Measurements from ENCODE around the gene SIRT4. TPM values are rescaled to one million over a fixed set of nuclear protein-coding genes. Genes with fewer than 3 reads are reported as not detected.

Gene SIRT4
- total and polyA plus RNA-seq, 2 of the 13 experiments (the other 11 are each of a cell fraction or from before 2014, with no cell fraction given), result 3.4 to 5.8 TPM

DNA sequence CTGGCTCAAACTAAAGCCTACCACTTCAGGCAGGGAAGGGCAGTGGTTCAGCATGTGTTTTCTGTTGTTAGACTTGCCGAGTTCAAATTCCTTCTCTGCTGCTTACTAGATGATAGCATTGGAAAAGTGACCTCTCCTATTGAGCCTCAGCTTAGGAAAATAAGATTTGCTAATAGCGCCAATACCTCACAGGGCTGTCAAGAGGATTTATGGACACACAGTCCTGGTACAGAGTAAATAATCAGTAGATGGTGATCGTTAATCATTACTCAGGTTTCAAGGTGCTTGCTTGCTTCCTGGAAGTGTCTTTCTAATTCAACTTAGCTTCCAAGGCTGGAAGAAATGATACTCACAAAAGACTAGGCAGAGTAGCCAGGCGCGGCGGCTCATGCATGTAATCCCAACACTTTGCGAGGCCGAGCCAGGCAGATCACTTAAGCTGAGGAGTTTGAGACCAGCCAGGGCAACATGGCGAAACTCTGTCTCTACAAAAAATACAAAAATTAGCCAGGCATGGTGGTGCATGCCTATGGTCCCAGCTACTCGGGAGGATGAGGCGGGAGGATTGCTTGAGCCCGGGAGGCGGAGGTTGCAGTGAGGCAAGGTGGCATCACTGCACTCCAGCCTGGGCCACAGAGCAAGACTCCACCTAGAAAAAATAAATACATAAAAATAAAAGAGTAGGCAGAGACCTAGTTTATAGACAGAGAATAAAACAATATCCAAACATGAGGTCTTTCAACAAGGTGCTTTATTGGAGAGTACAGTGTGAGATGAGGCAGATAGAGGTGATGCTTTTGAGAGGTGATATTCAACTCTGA, 19.5 kb downstream of the SIRT4 start (continued):
- TF ChIP-seq, protein P1, sequence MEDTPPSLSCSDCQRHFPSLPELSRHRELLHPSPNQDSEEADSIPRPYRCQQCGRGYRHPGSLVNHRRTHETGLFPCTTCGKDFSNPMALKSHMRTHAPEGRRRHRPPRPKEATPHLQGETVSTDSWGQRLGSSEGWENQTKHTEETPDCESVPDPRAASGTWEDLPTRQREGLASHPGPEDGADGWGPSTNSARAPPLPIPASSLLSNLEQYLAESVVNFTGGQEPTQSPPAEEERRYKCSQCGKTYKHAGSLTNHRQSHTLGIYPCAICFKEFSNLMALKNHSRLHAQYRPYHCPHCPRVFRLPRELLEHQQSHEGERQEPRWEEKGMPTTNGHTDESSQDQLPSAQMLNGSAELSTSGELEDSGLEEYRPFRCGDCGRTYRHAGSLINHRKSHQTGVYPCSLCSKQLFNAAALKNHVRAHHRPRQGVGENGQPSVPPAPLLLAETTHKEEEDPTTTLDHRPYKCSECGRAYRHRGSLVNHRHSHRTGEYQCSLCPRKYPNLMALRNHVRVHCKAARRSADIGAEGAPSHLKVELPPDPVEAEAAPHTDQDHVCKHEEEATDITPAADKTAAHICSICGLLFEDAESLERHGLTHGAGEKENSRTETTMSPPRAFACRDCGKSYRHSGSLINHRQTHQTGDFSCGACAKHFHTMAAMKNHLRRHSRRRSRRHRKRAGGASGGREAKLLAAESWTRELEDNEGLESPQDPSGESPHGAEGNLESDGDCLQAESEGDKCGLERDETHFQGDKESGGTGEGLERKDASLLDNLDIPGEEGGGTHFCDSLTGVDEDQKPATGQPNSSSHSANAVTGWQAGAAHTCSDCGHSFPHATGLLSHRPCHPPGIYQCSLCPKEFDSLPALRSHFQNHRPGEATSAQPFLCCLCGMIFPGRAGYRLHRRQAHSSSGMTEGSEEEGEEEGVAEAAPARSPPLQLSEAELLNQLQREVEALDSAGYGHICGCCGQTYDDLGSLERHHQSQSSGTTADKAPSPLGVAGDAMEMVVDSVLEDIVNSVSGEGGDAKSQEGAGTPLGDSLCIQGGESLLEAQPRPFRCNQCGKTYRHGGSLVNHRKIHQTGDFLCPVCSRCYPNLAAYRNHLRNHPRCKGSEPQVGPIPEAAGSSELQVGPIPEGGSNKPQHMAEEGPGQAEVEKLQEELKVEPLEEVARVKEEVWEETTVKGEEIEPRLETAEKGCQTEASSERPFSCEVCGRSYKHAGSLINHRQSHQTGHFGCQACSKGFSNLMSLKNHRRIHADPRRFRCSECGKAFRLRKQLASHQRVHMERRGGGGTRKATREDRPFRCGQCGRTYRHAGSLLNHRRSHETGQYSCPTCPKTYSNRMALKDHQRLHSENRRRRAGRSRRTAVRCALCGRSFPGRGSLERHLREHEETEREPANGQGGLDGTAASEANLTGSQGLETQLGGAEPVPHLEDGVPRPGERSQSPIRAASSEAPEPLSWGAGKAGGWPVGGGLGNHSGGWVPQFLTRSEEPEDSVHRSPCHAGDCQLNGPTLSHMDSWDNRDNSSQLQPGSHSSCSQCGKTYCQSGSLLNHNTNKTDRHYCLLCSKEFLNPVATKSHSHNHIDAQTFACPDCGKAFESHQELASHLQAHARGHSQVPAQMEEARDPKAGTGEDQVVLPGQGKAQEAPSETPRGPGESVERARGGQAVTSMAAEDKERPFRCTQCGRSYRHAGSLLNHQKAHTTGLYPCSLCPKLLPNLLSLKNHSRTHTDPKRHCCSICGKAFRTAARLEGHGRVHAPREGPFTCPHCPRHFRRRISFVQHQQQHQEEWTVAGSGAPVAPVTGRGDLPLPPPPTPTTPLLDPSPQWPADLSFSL (CRISPR knock-in tag; IDR thresholded peaks at IDR 0.05), result no peak

DNA sequence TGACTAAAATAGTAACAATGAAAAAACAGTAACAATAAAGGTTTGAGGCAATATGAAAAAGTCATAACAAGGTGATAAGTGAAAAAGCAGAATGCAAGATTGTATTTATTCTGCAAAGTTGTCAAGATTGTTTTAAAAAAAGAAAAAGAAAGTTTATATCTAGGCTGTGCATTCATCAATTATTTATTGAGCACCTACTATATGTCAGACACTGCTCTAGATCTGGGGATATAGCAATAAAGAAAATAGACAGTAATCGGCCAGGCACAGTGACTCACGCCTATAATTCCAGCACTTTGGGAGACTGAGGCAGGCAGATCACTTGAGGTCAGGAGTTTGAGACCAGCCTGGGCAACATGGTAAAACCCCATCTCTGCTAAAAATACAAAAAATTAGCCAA, 21.7 kb downstream of the SIRT4 start:
- in situ Hi-C loops (cut with HindIII; ENCODE audit: extremely low pct_ligation_motif_present, low pct_unique_long_range_greater_than_20kb), result loop anchor here (10.0 kb wide), 1 partner anchor 111 kb away; the partner anchor contains the start of gene COX6A1
- POLR2A ChIA-PET, result interaction anchor here (1.1 to 1.3 kb wide), 2 partner anchors 22 to 32 kb away, joined by 3 read pairs; partner anchors contain the start of genes RNU4-2 and SIRT4
- no peaks in the 10 kb centered on the region for H4K20me1 ChIP-seq (ENCODE audit: insufficient read depth, low read length)
- H3K36me3 ChIP-seq (replicated peaks in 1 of 2; ENCODE audit: control insufficient read depth in 1 of 2, insufficient read depth in 2 of 2, low read length in 2 of 2), result no peaks in the 10 kb centered on the region
- no peak overlapping the region for H2AFZ ChIP-seq (ENCODE audit: low read length)
- H3K9ac ChIP-seq (ENCODE audit: insufficient read depth, low read depth, low read length), result no peak overlapping the region
- no peaks in the 10 kb centered on the region for H3K9me3 ChIP-seq (ENCODE audit: low read length)
- H3K4me3 ChIP-seq (replicated peaks in 1 of 3; ENCODE audit: insufficient read depth in 1 of 3, low read depth in 2 of 3, low read length in 3 of 3), result no peak overlapping the region
- H3K4me1 ChIP-seq (ENCODE audit: insufficient read depth, low read length), result peaks cover 59% of the 10 kb centered on the region
- CTCF ChIA-PET (ENCODE audit: low intra/inter-chr PET ratio, low total read pairs), result no interaction called here
- no peak for DNase-seq (ENCODE audit: low spot score)
- FAIRE-seq, result no peak
- no peak for ATAC-seq
- no peak overlapping the region for H3K4me2 ChIP-seq (ENCODE audit: low read depth, low read length)
- H3K27ac ChIP-seq (ENCODE audit: extremely low read length, insufficient read depth, low read length), result no peak overlapping the region
- H3K27me3 ChIP-seq (ENCODE audit: control insufficient read depth in 1 of 2, insufficient read depth in 2 of 2, low read length in 2 of 2), result no peaks in the 10 kb centered on the region; a peak in 1 of 5 replicates
- H3K79me2 ChIP-seq (ENCODE audit: insufficient read depth, low read length), result no peaks in the 10 kb centered on the region
- intact Hi-C loops (cut with micrococcal nuclease; ENCODE audit: unreplicated experiment), result loop anchor here (10.0 kb wide), 1 partner anchor 111 kb away; the partner anchor contains the start of gene COX6A1
- no TSS peak for BruUV-seq (replicated peaks)
- WGBS (ENCODE audit: low lambda C conversion rate), result 75% methylated on average over 2 of the region's 2 CpGs
- TF ChIP-seq, protein P2, sequence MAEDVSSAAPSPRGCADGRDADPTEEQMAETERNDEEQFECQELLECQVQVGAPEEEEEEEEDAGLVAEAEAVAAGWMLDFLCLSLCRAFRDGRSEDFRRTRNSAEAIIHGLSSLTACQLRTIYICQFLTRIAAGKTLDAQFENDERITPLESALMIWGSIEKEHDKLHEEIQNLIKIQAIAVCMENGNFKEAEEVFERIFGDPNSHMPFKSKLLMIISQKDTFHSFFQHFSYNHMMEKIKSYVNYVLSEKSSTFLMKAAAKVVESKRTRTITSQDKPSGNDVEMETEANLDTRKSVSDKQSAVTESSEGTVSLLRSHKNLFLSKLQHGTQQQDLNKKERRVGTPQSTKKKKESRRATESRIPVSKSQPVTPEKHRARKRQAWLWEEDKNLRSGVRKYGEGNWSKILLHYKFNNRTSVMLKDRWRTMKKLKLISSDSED (CRISPR knock-in tag; IDR thresholded peaks at IDR 0.05), result no peak
- TF ChIP-seq POLR2G (IDR thresholded peaks at IDR 0.05; ENCODE audit: low read depth, low read length) (no peak), HMG20B (CRISPR knock-in tag; conservative IDR thresholded peaks at IDR 0.05) (no peak), IKZF1 (IDR thresholded peaks at IDR 0.05) (no peak), RFXAP (CRISPR knock-in tag; IDR thresholded peaks at IDR 0.05; ENCODE audit: borderline replicate concordance) (no peak), ATRX (CRISPR knock-in tag; IDR thresholded peaks at IDR 0.05; ENCODE audit: borderline replicate concordance) (no peak), JDP2 (CRISPR knock-in tag; IDR thresholded peaks at IDR 0.05; ENCODE audit: borderline replicate concordance) (no peak), NR2F6 (IDR thresholded peaks at IDR 0.05) (no peak), NR2F6 (CRISPR knock-in tag; IDR thresholded peaks at IDR 0.05) (no peak), ZNF12 (CRISPR knock-in tag; IDR thresholded peaks at IDR 0.05) (no peak), ZNF570 (CRISPR knock-in tag; IDR thresholded peaks at IDR 0.05; ENCODE audit: borderline replicate concordance) (no peak), ZNF652 (CRISPR knock-in tag; IDR thresholded peaks at IDR 0.05; ENCODE audit: borderline replicate concordance, low read depth) (no peak), ZNF572 (CRISPR knock-in tag; IDR thresholded peaks at IDR 0.05) (no peak)

Measured in HepG2 (cell line).